Measurements from ENCODE around the gene B3GALT5.
A peak's percentile ranks its signal among the peaks of the same experiment; 100 is the strongest.
"Not testable (repeated sequence)": the region's sequence is repeated elsewhere in the genome, so short reads cannot be mapped to it uniquely, and the experiment has no call there.

Gene B3GALT5

GRCh38 chr21:39612233-39613040 lies at the start of gene B3GALT5:
Gene B3GALT5 (plus strand): TSS chr21:39612940. CDS start chr21:39660560, 47,620 bp downstream.
- DNase-seq (ENCODE audit: insufficient read length, low spot score) (no peak), FAIRE-seq (no peak)
- no peak for TF ChIP-seq POLR2A (IDR thresholded peaks at IDR 0.05; ENCODE audit: low read depth, low read length)

- no peak for DNase-seq (ENCODE audit: insufficient read length, low spot score)
- TF ChIP-seq POLR2A (IDR thresholded peaks at IDR 0.05; ENCODE audit: low read depth, low read length) = no peak
- FAIRE-seq = no peak
These were observed 48.5 kb upstream of the B3GALT5 start for GRCh38 chr21:39564200-39564599.

- no peak for DNase-seq (ENCODE audit: insufficient read length, low spot score)
- FAIRE-seq = no peak
- no peak for TF ChIP-seq POLR2A (IDR thresholded peaks at IDR 0.05; ENCODE audit: low read depth, low read length)
These were observed 45.4 kb upstream of the B3GALT5 start for GRCh38 chr21:39567180-39567972.

GRCh38 chr21:39568361-39568760 lies 44.4 kb upstream of the B3GALT5 start:
- DNase-seq (ENCODE audit: insufficient read length, low spot score) (no peak), FAIRE-seq (no peak)
- TF ChIP-seq POLR2A (IDR thresholded peaks at IDR 0.05; ENCODE audit: low read depth, low read length) = no peak

GRCh38 chr21:39575775-39576174 lies 37.0 kb upstream of the B3GALT5 start:
- peak; percentile 8 for DNase-seq (ENCODE audit: insufficient read length, low spot score)
- no peak for TF ChIP-seq POLR2A (IDR thresholded peaks at IDR 0.05; ENCODE audit: low read depth, low read length)
- no peak for FAIRE-seq

- DNase-seq (ENCODE audit: insufficient read length, low spot score) (no peak), FAIRE-seq (no peak)
- no peak for TF ChIP-seq POLR2A (IDR thresholded peaks at IDR 0.05; ENCODE audit: low read depth, low read length)
These were observed 36.1 kb upstream of the B3GALT5 start for GRCh38 chr21:39576518-39577128.

GRCh38 chr21:39579734-39580332 lies 32.9 kb upstream of the B3GALT5 start:
- no peak for FAIRE-seq
- no peak for TF ChIP-seq POLR2A (IDR thresholded peaks at IDR 0.05; ENCODE audit: low read depth, low read length)
- no peak for DNase-seq (ENCODE audit: insufficient read length, low spot score)

GRCh38 chr21:39580744-39581143 lies 32.0 kb upstream of the B3GALT5 start:
- TF ChIP-seq POLR2A (IDR thresholded peaks at IDR 0.05; ENCODE audit: low read depth, low read length) = no peak
- DNase-seq (ENCODE audit: insufficient read length, low spot score) (no peak), FAIRE-seq (no peak)

GRCh38 chr21:39581414-39581813 lies 31.3 kb upstream of the B3GALT5 start:
- FAIRE-seq = no peak

GRCh38 chr21:39582749-39583148 lies 30.0 kb upstream of the B3GALT5 start:
- DNase-seq (ENCODE audit: insufficient read length, low spot score) (no peak), FAIRE-seq (no peak)
- no peak for TF ChIP-seq POLR2A (IDR thresholded peaks at IDR 0.05; ENCODE audit: low read depth, low read length)

More at GRCh38 chr21:39581414-39581813, 31.3 kb upstream of the B3GALT5 start:
- no peak for TF ChIP-seq POLR2A (IDR thresholded peaks at IDR 0.05; ENCODE audit: low read depth, low read length)
- no peak for DNase-seq (ENCODE audit: insufficient read length, low spot score)

- FAIRE-seq; DNase-seq (ENCODE audit: insufficient read length, low spot score): not testable (repeated sequence)
These were observed 29.2 kb upstream of the B3GALT5 start for GRCh38 chr21:39583586-39583985.

- TF ChIP-seq POLR2A (IDR thresholded peaks at IDR 0.05; ENCODE audit: low read depth, low read length) = no peak
- FAIRE-seq (no peak), DNase-seq (ENCODE audit: insufficient read length, low spot score) (no peak)
These were observed 25.4 kb upstream of the B3GALT5 start for GRCh38 chr21:39587376-39587775.

GRCh38 chr21:39588884-39589283 lies 23.9 kb upstream of the B3GALT5 start:
- DNase-seq (ENCODE audit: insufficient read length, low spot score) = no peak
- TF ChIP-seq POLR2A (IDR thresholded peaks at IDR 0.05; ENCODE audit: low read depth, low read length) = no peak
- no peak for FAIRE-seq

GRCh38 chr21:39593522-39593921 lies 19.2 kb upstream of the B3GALT5 start:
- FAIRE-seq (no peak), DNase-seq (ENCODE audit: insufficient read length, low spot score) (no peak)
- no peak for TF ChIP-seq POLR2A (IDR thresholded peaks at IDR 0.05; ENCODE audit: low read depth, low read length)
